GM12878 (cell line): ENCODE data around the gene KIRREL3. TPM values are rescaled to one million over a fixed set of nuclear protein-coding genes. Genes with fewer than 3 reads are reported as not detected.
A peak's percentile ranks its signal among the peaks of the same experiment; 100 is the strongest.

Experiments used
- ATAC-seq: fragments of 200-7000 bp; cut with Tn5 transposase; 3 replicates; pipeline ENCODE4 v1.9.1; 2020; ENCODE audit warnings: mild to moderate bottlenecking, moderate library complexity
- BruUV-seq: library from RNA; stranded (reverse); fragments of 400-500 nt; replicated peaks from 2 replicates; lab custom pipeline; 2021; lab: Mats Ljungman, UMichigan
- CTCF ChIA-PET: fragments of 300-600 bp; sonication (Branson Sonifier 250); formaldehyde crosslinking; extraction: SDS; loops from one replicate; lab custom pipeline; 2021; ENCODE audit warnings: inconsistent platforms; lab: Yijun Ruan, JAX
- POLR2A ChIA-PET: fragments of 350-600 bp; formaldehyde crosslinking; extraction: SDS; loops from one replicate; lab custom pipeline; 2021; ENCODE audit warnings: inconsistent platforms; lab: Charles Lee
- RAD21 ChIA-PET: fragments of 300-600 bp; sonication (Branson Sonifier 250); formaldehyde crosslinking; loops from one replicate; lab custom pipeline; 2023; ENCODE audit warnings: antibody characterized with exemption; ENCODE audit not compliant: unreplicated experiment; lab: Charles Lee
- SMC1A ChIA-PET: fragments of 300-600 bp; sonication (Branson Sonifier 250); formaldehyde crosslinking; loops from one replicate; lab custom pipeline; 2023; ENCODE audit not compliant: unreplicated experiment, uncharacterized antibody; lab: Charles Lee
- DNase-seq: peaks from one replicate; pipeline ENCODE4 v3.0.0-alpha.2; 2011; ENCODE audit warnings: low read depth, low spot score
- FAIRE-seq: peaks from 3 replicates; lab custom pipeline; 2011; peaks lifted over from hg19 to GRCh38; lab: Jason Lieb, UNC
- H2AFZ ChIP-seq: 2 replicates; pipeline ENCODE4 v1.6.0; 2011; ENCODE audit warnings: low read depth, low read length, control low read depth; ENCODE audit not compliant: control insufficient read depth
- H3K27ac ChIP-seq: 2 replicates; pipeline ENCODE4 v1.5.1; 2011; ENCODE audit warnings: control low read depth; ENCODE audit not compliant: control insufficient read depth, insufficient read depth
- H3K27me3 ChIP-seq, 2 experiments: replicated peaks in 1 of 2; 2 replicates each; pipeline versions ENCODE4 v1.6.0 to v1.6.1; 2011; ENCODE audit warnings: low read length in 1 of 2; ENCODE audit not compliant: control insufficient read depth in 2 of 2, insufficient read depth in 2 of 2
- H3K36me3 ChIP-seq, 2 experiments: 2 replicates each; pipeline ENCODE4 v1.5.1; 2011; ENCODE audit warnings: low read length in 1 of 2; ENCODE audit not compliant: control insufficient read depth in 2 of 2, insufficient read depth in 2 of 2
- H3K4me1 ChIP-seq: 2 replicates; pipeline ENCODE4 v1.6.1; 2011; ENCODE audit warnings: mild to moderate bottlenecking, low read length, moderate library complexity, mixed read lengths; ENCODE audit not compliant: control insufficient read depth, insufficient read depth
- H3K4me2 ChIP-seq: 2 replicates; pipeline ENCODE4 v1.6.0; 2011; ENCODE audit warnings: control low read depth; ENCODE audit not compliant: control insufficient read depth, insufficient read depth
- H3K4me3 ChIP-seq: fragments of 200-600 bp; sonication (generic); 2 replicates; pipeline ENCODE4 v1.5.1; 2016
- H3K79me2 ChIP-seq: 2 replicates; pipeline ENCODE4 v1.6.0; 2011; ENCODE audit warnings: low read length; ENCODE audit not compliant: control insufficient read depth, insufficient read depth
- H3K9ac ChIP-seq: 2 replicates; pipeline ENCODE4 v1.8.0; 2011; ENCODE audit warnings: low read length, control low read depth, mixed read lengths; ENCODE audit not compliant: control insufficient read depth, insufficient read depth
- H3K9me3 ChIP-seq: replicated peaks from 3 replicates; pipeline ENCODE4 v1.5.1; 2011; ENCODE audit warnings: mild to moderate bottlenecking, low read length; ENCODE audit not compliant: control insufficient read depth, insufficient read depth
- H4K20me1 ChIP-seq: 2 replicates; pipeline ENCODE4 v1.6.0; 2011; ENCODE audit not compliant: control insufficient read depth, insufficient read depth
- CUX1 ChIP-seq: IDR thresholded peaks from 2 replicates; pipeline ENCODE4 v1.6.1; 2012; ENCODE audit warnings: improper control_type of control experiment, low read depth, low read length; ENCODE audit not compliant: insufficient replicate concordance
- SIN3A ChIP-seq: IDR thresholded peaks from 2 replicates; pipeline ENCODE4 v1.6.1; 2012; ENCODE audit warnings: low read depth, low read length, improper control_type of control experiment
- SPI1 ChIP-seq: IDR thresholded peaks from 2 replicates; pipeline ENCODE4 v1.6.1; 2011; ENCODE audit warnings: low read depth, mild to moderate bottlenecking, low read length, moderate library complexity, borderline replicate concordance; ENCODE audit not compliant: insufficient read depth
- WGBS: methylation state at CpG from one replicate; pipeline ENCODE4 v1.1.6; 2016; ENCODE audit warnings: low lambda C conversion rate; ENCODE audit not compliant: insufficient replicate concordance, insufficient coverage; ENCODE audit errors: missing lambda C conversion rate; 5-methylcytosine and 5-hydroxymethylcytosine counted together
- in situ Hi-C: fragments of 300-500 bp; cut with MboI; formaldehyde crosslinking; loops from 9 replicates; pipeline ENCODE4 v1.14.3; 2018; ENCODE audit warnings: mixed read lengths
- intact Hi-C: fragments of 100-400 bp; cut with micrococcal nuclease; formaldehyde crosslinking; loops from one replicate; pipeline ENCODE4 v1.14.2; 2022; ENCODE audit not compliant: unreplicated experiment
- polyA plus RNA-seq, 11 experiments: library from polyadenylated mRNA; depleted of rRNA in 4 of 11; unstranded in 6 of 11; stranded (reverse) in 5 of 11; fragments of >200 nt; fragmentation: Nextera tagmentation in 4 of 11; fragmentation: Illumina TruSeq in 1 of 11; extraction: Ambion mirVana in 4 of 11; extraction: Trizol in 1 of 11; gene quantifications; 1 replicate in 1 of 11; 2 replicates in 10 of 11; pipeline versions ENCODE4 v1.2.1 to v1.2.3, GENCODE V29; 2011 to 2016; ENCODE audit warnings: inconsistent platforms in 2 of 11, missing spikeins in 2 of 11, low read depth in 1 of 11
- total RNA-seq, 4 experiments: library from RNA; depleted of rRNA in 3 of 4; stranded (reverse); fragments of >200 nt in 3 of 4; fragmentation: Illumina TruSeq in 1 of 4; extraction: Trizol in 1 of 4; gene quantifications; 2 replicates each; pipeline versions ENCODE4 v1.2.1 to v1.2.3, GENCODE V29; 2013 to 2021

The KIRREL3 gene
- total and polyA plus RNA-seq, 10 of the 15 experiments (the other 5 are each of a cell fraction or from before 2014, with no cell fraction given) = under 0.01 TPM; not detected in 9

GRCh38 chr11:126782810-126783209 lies 217.8 kb downstream of the KIRREL3 start:
- SMC1A ChIA-PET = no interaction called here
- Histone ChIP-seq H3K9ac (no peak overlapping the region), H2AFZ (no peak overlapping the region), H3K9me3 (no peaks in the 10 kb centered on the region), H3K4me2 (no peak overlapping the region), H3K27ac (no peak overlapping the region), H3K4me1 (no peaks in the 10 kb centered on the region), H3K36me3 (no peaks in the 10 kb centered on the region), H4K20me1 (no peaks in the 10 kb centered on the region), H3K79me2 (no peaks in the 10 kb centered on the region), H3K27me3 (peaks cover 6% of the 10 kb centered on the region in 2 experiments; a peak in 3 of 4 replicates), H3K4me3 (no peak overlapping the region)
- WGBS = 38% methylated on average over 2 of the region's 2 CpGs
- POLR2A ChIA-PET = no interaction called here
- DNase-seq = no peak
- in situ Hi-C loops = no loop called here
- FAIRE-seq = no peak
- no TSS peak for BruUV-seq
- intact Hi-C loops = no loop called here
- RAD21 ChIA-PET = no interaction called here
- peak; percentile 51; the same call in 1 of the 2 replicates for TF ChIP-seq SPI1
- TF ChIP-seq CUX1 = no peak
- TF ChIP-seq SIN3A = no peak
- no peak for ATAC-seq
- CTCF ChIA-PET = no interaction called here
